HepG2 (cell line): Measurements from ENCODE around the gene MTFP1. TPM values are rescaled to one million over a fixed set of nuclear protein-coding genes. Genes with fewer than 3 reads are reported as not detected.

Experiments
- ARID5B ChIP-seq: IDR thresholded peaks from 2 replicates; pipeline ENCODE4 v1.4.0; 2020; ENCODE audit warnings: mild to moderate bottlenecking, missing genetic modification reagents
- BCL6 ChIP-seq: IDR thresholded peaks from 2 replicates; pipeline ENCODE4 v1.6.1; 2016; ENCODE audit warnings: missing genetic modification reagents, missing compliant biosample characterization
- BRCA1 ChIP-seq: sonication (generic); formaldehyde crosslinking; IDR thresholded peaks from 2 replicates; pipeline ENCODE4 v1.4.0; 2020; ENCODE audit warnings: missing genetic modification reagents
- DZIP1 ChIP-seq: sonication (generic); formaldehyde crosslinking; IDR thresholded peaks from 2 replicates; pipeline ENCODE4 v1.5.0; 2020; ENCODE audit warnings: mild to moderate bottlenecking, missing genetic modification reagents
- ETV5 ChIP-seq: IDR thresholded peaks from 2 replicates; pipeline ENCODE4 v1.6.1; 2018; ENCODE audit warnings: missing biosample characterization, missing genetic modification reagents, inconsistent platforms, borderline replicate concordance
- FOXA3 ChIP-seq: IDR thresholded peaks from 2 replicates; pipeline ENCODE4 v1.6.1; 2016; ENCODE audit warnings: missing genetic modification reagents, missing compliant biosample characterization
- HIC2 ChIP-seq: sonication (generic); formaldehyde crosslinking; IDR thresholded peaks from 2 replicates; pipeline ENCODE4 v1.9.0; 2022; ENCODE audit warnings: low read depth, missing genetic modification reagents
- MXD4 ChIP-seq: IDR thresholded peaks from 2 replicates; pipeline ENCODE4 v1.6.1; 2016; ENCODE audit warnings: mild to moderate bottlenecking, missing biosample characterization, missing genetic modification reagents
- NFYB ChIP-seq: sonication (generic); formaldehyde crosslinking; IDR thresholded peaks from 2 replicates; pipeline ENCODE4 v1.4.0; 2020; ENCODE audit warnings: missing genetic modification reagents
- PHB2 ChIP-seq: fragments of 450-650 bp; IDR thresholded peaks from 2 replicates; pipeline ENCODE4 v1.6.1; 2018; ENCODE audit not compliant: partially characterized antibody
- RBAK ChIP-seq: sonication (generic); formaldehyde crosslinking; IDR thresholded peaks from 2 replicates; pipeline ENCODE4 v1.5.1; 2020; ENCODE audit warnings: mild to moderate bottlenecking, missing genetic modification reagents
- TBL1XR1 ChIP-seq: fragments of 150-350 bp; IDR thresholded peaks from 2 replicates; pipeline ENCODE4 v1.6.1; 2014; ENCODE audit warnings: borderline replicate concordance, low read length; ENCODE audit not compliant: partially characterized antibody
- TCF7 ChIP-seq: sonication (generic); IDR thresholded peaks from 2 replicates; pipeline ENCODE4 v1.6.1; 2016; ENCODE audit warnings: antibody characterized with exemption, low read depth
- ZBTB34 ChIP-seq: sonication (generic); formaldehyde crosslinking; IDR thresholded peaks from 2 replicates; pipeline ENCODE4 v1.8.0; 2022; ENCODE audit warnings: mild to moderate bottlenecking, missing genetic modification reagents
- ZFP1 ChIP-seq: IDR thresholded peaks from 2 replicates; pipeline ENCODE4 v1.6.1; 2016
- ZNF24 ChIP-seq: fragments of 450-650 bp; IDR thresholded peaks from 2 replicates; pipeline ENCODE4 v1.6.1; 2017; ENCODE audit warnings: antibody characterized with exemption, mild to moderate bottlenecking
- ZNF253 ChIP-seq: sonication (generic); formaldehyde crosslinking; IDR thresholded peaks from 2 replicates; pipeline ENCODE4 v1.8.0; 2022; ENCODE audit warnings: mild to moderate bottlenecking, missing genetic modification reagents, borderline replicate concordance
- ZNF33B ChIP-seq: sonication (generic); formaldehyde crosslinking; IDR thresholded peaks from 2 replicates; pipeline ENCODE4 v1.5.1; 2020; ENCODE audit warnings: mild to moderate bottlenecking, missing genetic modification reagents
- ZNF512 ChIP-seq: sonication (generic); formaldehyde crosslinking; IDR thresholded peaks from 2 replicates; pipeline ENCODE4 v1.4.0; 2020; ENCODE audit warnings: mild to moderate bottlenecking, missing genetic modification reagents
- polyA plus RNA-seq, 8 experiments: library from polyadenylated mRNA; depleted of rRNA in 3 of 8; stranded (reverse) in 7 of 8; unstranded in 1 of 8; fragments of >200 nt; fragmentation: Illumina TruSeq in 4 of 8; extraction: Trizol in 4 of 8; gene quantifications; 2 replicates each; pipeline versions ENCODE4 v1.2.1 to v1.2.3, GENCODE V29; 2011 to 2016; ENCODE audit warnings: low read depth in 4 of 8, missing spikeins in 1 of 8, mixed read lengths in 1 of 8; ENCODE audit not compliant: insufficient read depth in 1 of 8
- total RNA-seq, 5 experiments: library from RNA; depleted of rRNA; stranded (reverse); fragments of >200 nt; fragmentation: Illumina TruSeq; extraction: Trizol; gene quantifications; 2 replicates each; pipeline ENCODE4 v1.2.3, GENCODE V29; 2016; ENCODE audit warnings: low read depth in 1 of 5

Gene MTFP1
- total and polyA plus RNA-seq, 2 of the 13 experiments (the other 11 are each of a cell fraction or from before 2014, with no cell fraction given), result 29.5 to 45.6 TPM

- no peak for TF ChIP-seq HIC2 (CRISPR knock-in tag)
- TF ChIP-seq TBL1XR1, result no peak
- TF ChIP-seq ETV5 (CRISPR knock-in tag), result no peak
- peak; percentile 6; the same call in 1 of the 2 replicates for TF ChIP-seq FOXA3 (CRISPR knock-in tag)
- peak; percentile 12; the same call in 1 of the 2 replicates for TF ChIP-seq ARID5B (CRISPR knock-in tag)
- no peak for TF ChIP-seq ZBTB34 (CRISPR knock-in tag)
- TF ChIP-seq NFYB (CRISPR knock-in tag), result no peak
- TF ChIP-seq ZNF512, result no peak
- no peak for TF ChIP-seq ZNF33B (CRISPR knock-in tag)
- no peak for TF ChIP-seq PHB2
- TF ChIP-seq BCL6 (CRISPR knock-in tag), result no peak
- TF ChIP-seq DZIP1 (CRISPR knock-in tag), result no peak
- TF ChIP-seq MXD4 (CRISPR knock-in tag), result no peak
- TF ChIP-seq BRCA1 (CRISPR knock-in tag), result no peak
- TF ChIP-seq RBAK (CRISPR knock-in tag), result no peak
- no peak for TF ChIP-seq ZNF253 (CRISPR knock-in tag)
- TF ChIP-seq ZNF24, result no peak
- no peak for TF ChIP-seq ZFP1 (CRISPR knock-in tag)
- 0 out of 2 replicates have a peak, but pooled peaks have one; percentile 47 for TF ChIP-seq TCF7
Measured at GRCh38 chr22:30434843-30435242, 9.3 kb downstream of the MTFP1 start (continued).
